Neural crest cell (in vitro differentiated cells): ENCODE results near the gene KIAA1958. TPM values are rescaled to one million over a fixed set of nuclear protein-coding genes. Genes with fewer than 3 reads are reported as not detected.

Source experiments
- DNase-seq: peaks from one replicate; pipeline ENCODE4 v3.0.0; 2021; ENCODE audit warnings: low read depth, mixed read lengths, low spot score
- H3K27ac Mint-ChIP-seq: one replicate; pipeline ENCODE4 v1.8.0; 2021; ENCODE audit warnings: mild to moderate bottlenecking, mixed read lengths; ENCODE audit not compliant: unreplicated experiment
- H3K27me3 Mint-ChIP-seq: 2 replicates; pipeline ENCODE4 v1.8.0; 2021; ENCODE audit warnings: low read depth, mild to moderate bottlenecking, mixed read lengths
- H3K36me3 Mint-ChIP-seq: 2 replicates; pipeline ENCODE4 v1.8.0; 2021; ENCODE audit warnings: low read depth, mild to moderate bottlenecking, mixed read lengths
- H3K4me1 Mint-ChIP-seq: 2 replicates; pipeline ENCODE4 v1.8.0; 2021; ENCODE audit warnings: mixed read lengths
- H3K4me3 Mint-ChIP-seq: one replicate; pipeline ENCODE4 v1.8.0; 2021; ENCODE audit warnings: mild to moderate bottlenecking, mixed read lengths
- H3K9me3 Mint-ChIP-seq: 2 replicates; pipeline ENCODE4 v1.8.0; 2021; ENCODE audit warnings: mixed read lengths
- total RNA-seq: library from RNA; stranded (reverse); gene quantifications from 2 replicates; pipeline ENCODE4 v1.2.1, GENCODE V29; 2021
- TF ChIP-seq, protein P1 (sequence below): fragments of 200-600 bp; sonication (generic); conservative IDR thresholded peaks from 2 replicates; pipeline ENCODE4 v1.5.0; 2021; ENCODE audit warnings: antibody characterized with exemption, mild to moderate bottlenecking

KIAA1958 gene
- total RNA-seq, 1 donor from 2014 or later: 46.7 TPM

DNA sequence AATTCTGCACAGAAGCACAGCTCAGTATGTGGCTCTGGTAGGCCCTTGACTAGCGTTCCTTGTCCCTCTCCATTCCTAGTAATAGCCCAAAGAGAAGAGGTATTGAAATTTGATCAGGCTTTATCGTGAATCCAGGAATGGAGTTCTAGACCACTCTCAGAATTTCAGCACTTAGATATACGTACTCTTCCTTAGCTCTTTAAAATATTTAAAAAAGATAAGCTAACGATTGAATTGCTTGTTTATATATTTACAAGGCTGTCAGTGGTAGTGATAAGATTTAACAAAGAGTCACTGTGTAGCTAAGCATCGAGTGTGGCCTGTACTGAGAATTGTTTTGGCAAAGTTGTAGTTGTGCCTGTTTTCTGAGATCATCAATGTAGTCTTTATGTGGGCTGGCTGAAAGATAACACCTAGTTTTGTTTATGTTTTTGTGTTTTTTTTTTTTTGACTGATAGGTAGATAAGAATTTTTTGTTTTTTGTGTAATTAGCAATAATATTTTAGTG, 2.5 kb downstream of the KIAA1958 start:
- Mint-ChIP-seq H3K9me3 (peaks cover 4% of the 10 kb centered on the region), H3K4me3 (peak overlapping the region; percentile 99), H3K36me3 (peaks cover 21% of the 10 kb centered on the region), H3K27ac (peak overlapping the region; percentile 96), H3K4me1 (peaks cover 61% of the 10 kb centered on the region), H3K27me3 (no peaks in the 10 kb centered on the region)
- TF ChIP-seq, protein P1, sequence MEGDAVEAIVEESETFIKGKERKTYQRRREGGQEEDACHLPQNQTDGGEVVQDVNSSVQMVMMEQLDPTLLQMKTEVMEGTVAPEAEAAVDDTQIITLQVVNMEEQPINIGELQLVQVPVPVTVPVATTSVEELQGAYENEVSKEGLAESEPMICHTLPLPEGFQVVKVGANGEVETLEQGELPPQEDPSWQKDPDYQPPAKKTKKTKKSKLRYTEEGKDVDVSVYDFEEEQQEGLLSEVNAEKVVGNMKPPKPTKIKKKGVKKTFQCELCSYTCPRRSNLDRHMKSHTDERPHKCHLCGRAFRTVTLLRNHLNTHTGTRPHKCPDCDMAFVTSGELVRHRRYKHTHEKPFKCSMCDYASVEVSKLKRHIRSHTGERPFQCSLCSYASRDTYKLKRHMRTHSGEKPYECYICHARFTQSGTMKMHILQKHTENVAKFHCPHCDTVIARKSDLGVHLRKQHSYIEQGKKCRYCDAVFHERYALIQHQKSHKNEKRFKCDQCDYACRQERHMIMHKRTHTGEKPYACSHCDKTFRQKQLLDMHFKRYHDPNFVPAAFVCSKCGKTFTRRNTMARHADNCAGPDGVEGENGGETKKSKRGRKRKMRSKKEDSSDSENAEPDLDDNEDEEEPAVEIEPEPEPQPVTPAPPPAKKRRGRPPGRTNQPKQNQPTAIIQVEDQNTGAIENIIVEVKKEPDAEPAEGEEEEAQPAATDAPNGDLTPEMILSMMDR: no peak
- no peak for DNase-seq

DNA sequence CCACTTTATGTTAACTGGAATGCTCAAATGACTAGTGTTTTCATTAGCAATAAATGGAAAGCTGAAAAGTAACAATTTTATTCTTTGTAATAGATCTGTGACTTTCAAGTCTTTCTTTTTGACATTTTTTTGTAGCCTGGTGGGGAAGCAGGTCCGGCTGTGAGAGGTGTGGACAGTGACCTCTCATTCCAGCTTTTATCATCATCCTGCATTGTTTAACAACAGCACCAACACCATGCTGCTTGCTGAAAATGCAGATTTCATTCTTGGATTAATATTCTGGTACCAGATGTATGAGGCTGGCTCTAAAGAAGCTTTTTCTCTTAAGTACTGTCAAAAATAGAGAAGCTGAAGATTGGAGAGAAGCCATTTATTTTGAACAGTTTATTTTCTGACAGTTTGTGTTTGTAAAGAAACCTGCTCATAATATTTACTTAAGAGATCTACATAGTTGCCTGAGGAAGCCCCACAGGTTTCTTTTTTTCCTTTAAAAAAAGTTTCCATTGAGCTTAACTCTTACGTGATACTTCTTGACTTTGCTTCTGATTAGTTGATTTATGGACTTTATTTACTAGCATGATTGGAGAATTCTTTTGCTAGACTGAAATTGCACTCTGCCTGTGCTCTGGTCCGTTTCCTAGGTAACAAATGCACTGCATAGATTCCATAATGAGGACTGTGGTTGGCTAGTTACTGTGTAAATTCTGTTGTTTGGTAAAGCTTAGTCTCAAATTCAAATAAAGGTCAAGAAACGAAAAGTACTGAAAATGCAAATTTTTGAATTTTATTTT, 3.4 kb downstream of the KIAA1958 start:
- H3K27me3 Mint-ChIP-seq: no peaks in the 10 kb centered on the region
- TF ChIP-seq, protein P1: no peak
- no peak for DNase-seq
- H3K9me3 Mint-ChIP-seq: peaks cover 7% of the 10 kb centered on the region
- H3K36me3 Mint-ChIP-seq: peaks cover 31% of the 10 kb centered on the region
- peaks cover 59% of the 10 kb centered on the region for H3K4me1 Mint-ChIP-seq
- H3K4me3 Mint-ChIP-seq: peak overlapping the region; percentile 99
- peak overlapping the region; percentile 44 for H3K27ac Mint-ChIP-seq

DNA sequence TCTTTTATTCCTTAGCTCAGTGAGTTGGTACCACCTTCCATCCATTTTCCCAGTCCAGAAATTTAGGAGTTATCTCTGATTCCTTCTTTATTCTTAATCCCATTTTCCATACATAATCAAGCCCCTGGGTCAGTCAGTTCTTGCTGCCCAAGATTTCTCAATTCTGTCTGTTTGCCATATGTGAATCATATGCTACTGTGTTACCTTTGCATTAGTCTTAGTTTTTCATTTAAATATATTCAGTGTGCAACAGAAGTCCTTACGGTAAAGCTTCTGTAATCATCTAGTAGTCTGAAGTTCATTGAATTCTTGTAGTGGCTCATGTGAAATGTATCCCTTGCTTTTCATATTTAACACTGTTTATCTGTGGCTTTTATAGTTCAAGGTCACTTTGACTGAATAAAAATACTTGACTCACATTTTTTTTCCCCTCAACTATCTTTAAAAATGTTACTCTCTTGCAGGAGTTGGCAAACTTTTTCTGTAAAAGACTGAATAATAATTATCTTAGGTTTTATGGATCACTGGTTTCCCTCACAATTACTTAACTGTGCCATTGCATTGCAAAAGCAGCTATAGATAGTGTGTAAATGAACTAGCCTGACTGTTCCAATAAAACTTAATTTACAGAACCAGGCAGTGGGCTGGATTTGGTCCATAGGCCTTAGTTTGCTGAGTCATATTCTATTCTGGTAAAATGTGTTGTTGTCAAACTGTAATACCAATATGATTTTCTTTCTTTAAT, 6.9 kb downstream of the KIAA1958 start:
- Mint-ChIP-seq H3K4me1 (peaks cover 49% of the 10 kb centered on the region), H3K27me3 (no peaks in the 10 kb centered on the region), H3K27ac (no peak overlapping the region), H3K36me3 (peaks cover 45% of the 10 kb centered on the region), H3K9me3 (peaks cover 7% of the 10 kb centered on the region), H3K4me3 (no peak overlapping the region)
- DNase-seq: no peak
- TF ChIP-seq, protein P1: no peak

DNA sequence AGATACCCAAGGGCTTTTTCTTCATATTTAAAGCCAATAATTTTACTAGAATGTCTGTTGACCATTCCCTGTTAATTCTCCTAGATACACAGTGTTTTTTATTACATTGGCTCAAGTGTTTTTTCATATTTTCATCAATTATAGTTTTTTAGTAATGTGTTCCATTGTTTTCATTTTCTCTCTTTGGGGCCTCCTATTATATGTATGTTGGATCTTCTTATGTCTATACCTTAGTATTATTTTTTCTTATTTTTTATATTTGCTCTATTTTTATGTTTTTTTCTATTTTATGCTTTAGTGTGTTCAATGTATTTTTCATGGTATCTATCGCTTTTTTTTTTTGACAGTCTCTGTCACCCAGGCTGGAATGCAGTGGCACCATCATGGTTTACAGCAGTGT, 7.5 kb downstream of the KIAA1958 start:
- Mint-ChIP-seq H3K27me3 (no peaks in the 10 kb centered on the region), H3K27ac (no peak overlapping the region), H3K4me3 (no peak overlapping the region), H3K36me3 (peaks cover 51% of the 10 kb centered on the region), H3K9me3 (peaks cover 11% of the 10 kb centered on the region), H3K4me1 (peaks cover 43% of the 10 kb centered on the region)
- DNase-seq: no peak
- TF ChIP-seq, protein P1: no peak

DNA sequence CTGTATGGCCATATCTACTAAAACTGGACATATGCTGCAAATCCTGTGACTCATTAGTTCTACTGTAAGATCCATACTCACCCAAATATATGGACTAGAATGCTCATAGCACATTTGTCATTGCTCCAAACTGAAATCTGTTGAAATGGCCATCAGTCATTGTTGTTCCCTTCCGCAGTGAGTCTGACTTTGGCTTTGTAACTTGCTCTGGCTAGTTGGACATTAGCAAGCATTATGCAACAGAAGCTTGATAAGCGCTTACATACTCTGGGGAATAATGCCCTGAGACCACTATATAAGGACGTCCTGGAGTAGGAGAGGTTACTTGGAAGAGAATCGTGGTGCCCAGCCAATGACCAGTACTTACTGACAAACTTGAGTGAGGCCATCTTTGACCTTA, 9.0 kb downstream of the KIAA1958 start:
- Mint-ChIP-seq H3K27ac (no peak overlapping the region), H3K9me3 (peaks cover 11% of the 10 kb centered on the region), H3K4me1 (peaks cover 29% of the 10 kb centered on the region), H3K27me3 (no peaks in the 10 kb centered on the region), H3K4me3 (no peak overlapping the region), H3K36me3 (peaks cover 51% of the 10 kb centered on the region)
- DNase-seq: no peak
- TF ChIP-seq, protein P1: no peak
